Measurements from ENCODE around the gene ARHGEF2. TPM values are rescaled to one million over a fixed set of nuclear protein-coding genes. Genes with fewer than 3 reads are reported as not detected.
A peak's percentile ranks its signal among the peaks of the same experiment; 100 is the strongest.

The ARHGEF2 gene
- total RNA-seq, 4 donors from 2014 or later = 105 to 195 (median 153) TPM

- H3K4me3 ChIP-seq = no peak overlapping the region
- peaks cover 5 to 89% (median 20%) of the 10 kb centered on the region in 3 donors for H3K36me3 ChIP-seq
- H3K4me1 ChIP-seq = no peaks in the 10 kb centered on the region
- no peak overlapping the region for H3K27ac ChIP-seq
- no peaks in the 10 kb centered on the region for H3K9me3 ChIP-seq
- TF ChIP-seq POLR2A (IDR thresholded peaks at IDR 0.05) (no peak), CTCF (IDR thresholded peaks at IDR 0.05) (no peak), EP300 (IDR thresholded peaks at IDR 0.05) (no peak)
- no peak for DNase-seq (ENCODE audit: low spot score in 2 of 2)
- WGBS, 2 donors = 86 to 88% methylated on average over 2 of the region's 2 CpGs
- H3K27me3 ChIP-seq = no peaks in the 10 kb centered on the region
Observed at GRCh38 chr1:155899683-155900082, 78.7 kb downstream of the ARHGEF2 start.

- H3K9me3 ChIP-seq = no peaks in the 10 kb centered on the region
- WGBS, 2 donors = 50 to 70% methylated on average over 2 of the region's 2 CpGs
- DNase-seq (ENCODE audit: low spot score in 2 of 2) = no peak
- H3K36me3 ChIP-seq = peaks cover 5 to 81% (median 12%) of the 10 kb centered on the region in 3 donors
- H3K4me3 ChIP-seq = no peak overlapping the region
- H3K27ac ChIP-seq = peak overlapping the region in 1 of 4 donors; percentile 9
- TF ChIP-seq POLR2A (IDR thresholded peaks at IDR 0.05) = no peak
- no peak for TF ChIP-seq EP300 (IDR thresholded peaks at IDR 0.05)
- TF ChIP-seq CTCF (IDR thresholded peaks at IDR 0.05) = no peak
- peaks cover 0 to 6% (median 3%) of the 10 kb centered on the region in 4 donors for H3K4me1 ChIP-seq
- H3K27me3 ChIP-seq = no peaks in the 10 kb centered on the region
Observed at GRCh38 chr1:155898888-155899287, 79.5 kb downstream of the ARHGEF2 start.

GRCh38 chr1:155897746-155898145 is 80.6 kb downstream of the ARHGEF2 start:
- Histone ChIP-seq H3K36me3 (peaks cover 2 to 70% (median 10%) of the 10 kb centered on the region in 3 donors), H3K27me3 (no peaks in the 10 kb centered on the region), H3K9me3 (no peaks in the 10 kb centered on the region), H3K27ac (no peak overlapping the region), H3K4me1 (peaks cover 0 to 17% (median 14%) of the 10 kb centered on the region in 4 donors), H3K4me3 (no peak overlapping the region)
- TF ChIP-seq POLR2A (IDR thresholded peaks at IDR 0.05) = no peak
- TF ChIP-seq EP300 (IDR thresholded peaks at IDR 0.05) = no peak
- no peak for TF ChIP-seq CTCF (IDR thresholded peaks at IDR 0.05)
- WGBS, 2 donors = 72 to 82% methylated on average over 1 of the region's 1 CpG
- DNase-seq (ENCODE audit: low spot score in 2 of 2) = no peak

Small RNAs within 50 kb of the gene (small RNA-seq; reads per million reads assigned to genes)
- not detected for gene MIR6738
- gene SCARNA4 = not detected
- gene SNORA80E = 83.4 reads per million, percentile 95 among the genes with 10 or more reads in this experiment

Other genes with a start within 250 kb of the ARHGEF2 start
- gene GON4L, start 121.3 kb downstream of the ARHGEF2 start, total RNA-seq = 10 to 100 TPM; 53.3 to 88.2 (median 66.2) TPM
- gene SYT11, start 119.0 kb downstream of the ARHGEF2 start, total RNA-seq = 10 to 100 TPM; 29.2 to 54.2 (median 38.1) TPM
- 10 to 100 TPM; 18.8 to 23.3 (median 20.7) TPM for gene RIT1, start 67.2 kb downstream of the ARHGEF2 start, total RNA-seq
- 10 to 100 TPM; 46.8 to 82.8 (median 67.7) TPM for gene KHDC4, start 44.1 kb downstream of the ARHGEF2 start, total RNA-seq
- not detected for gene RXFP4, start 36.9 kb downstream of the ARHGEF2 start, total RNA-seq
- gene SSR2, start 42.4 kb upstream of the ARHGEF2 start, total RNA-seq = 100 to 1,000 TPM; 172 to 236 (median 212) TPM
- 10 to 100 TPM; 19.5 to 32.1 (median 22.8) TPM for gene UBQLN4, start 75.3 kb upstream of the ARHGEF2 start, total RNA-seq
- 10 to 100 TPM; 32.6 to 51.8 (median 47.8) TPM for gene LAMTOR2, start 76.2 kb upstream of the ARHGEF2 start, total RNA-seq
- not detected for gene RAB25, start 82.6 kb upstream of the ARHGEF2 start, total RNA-seq
- 1 to 10 TPM in 1 of 4 donors, under 1 TPM in 3; under 0.01 to 1.2 (median 0.43) TPM for gene MEX3A, start 103.9 kb upstream of the ARHGEF2 start, total RNA-seq
- gene LMNA, start 136.2 kb upstream of the ARHGEF2 start, total RNA-seq = 100 to 1,000 TPM; 371 to 501 (median 419) TPM
- gene SEMA4A, start 175.0 kb upstream of the ARHGEF2 start, total RNA-seq = 1 to 10 TPM; 1.8 to 4.6 (median 3.5) TPM
- gene SLC25A44, start 215.6 kb upstream of the ARHGEF2 start, total RNA-seq = 10 to 100 TPM in 3 of 4 donors, 1 to 10 TPM in 1; 9.4 to 25.5 (median 13.6) TPM
- gene PMF1, start 234.5 kb upstream of the ARHGEF2 start, total RNA-seq = 10 to 100 TPM; 41.7 to 67.1 (median 49.1) TPM